ENCODE results near the gene OR52D1.

Gene OR52D1

GRCh38 chr11:5488385-5488784 is at the start of gene OR52D1:
Gene OR52D1 (plus strand): TSS chr11:5488685. CDS start chr11:5488707, 22 bp downstream.
- TF ChIP-seq NFRKB (IDR thresholded peaks at IDR 0.05) (no peak), CTBP1 (IDR thresholded peaks at IDR 0.05; ENCODE audit: borderline replicate concordance) (no peak), FOXA1 (IDR thresholded peaks at IDR 0.05) (no peak), TARDBP (IDR thresholded peaks at IDR 0.05) (no peak), SP1 (IDR thresholded peaks at IDR 0.05) (no peak), LEF1 (IDR thresholded peaks at IDR 0.05; ENCODE audit: borderline replicate concordance) (no peak), ELF4 (IDR thresholded peaks at IDR 0.05) (no peak), FOXM1 (IDR thresholded peaks at IDR 0.05; ENCODE audit: borderline replicate concordance) (no peak)
- no peak for DNase-seq (ENCODE audit: extremely low spot score)
- ChIA-PET CTCF (no interaction called here), POLR2A (no interaction called here)

DNA sequence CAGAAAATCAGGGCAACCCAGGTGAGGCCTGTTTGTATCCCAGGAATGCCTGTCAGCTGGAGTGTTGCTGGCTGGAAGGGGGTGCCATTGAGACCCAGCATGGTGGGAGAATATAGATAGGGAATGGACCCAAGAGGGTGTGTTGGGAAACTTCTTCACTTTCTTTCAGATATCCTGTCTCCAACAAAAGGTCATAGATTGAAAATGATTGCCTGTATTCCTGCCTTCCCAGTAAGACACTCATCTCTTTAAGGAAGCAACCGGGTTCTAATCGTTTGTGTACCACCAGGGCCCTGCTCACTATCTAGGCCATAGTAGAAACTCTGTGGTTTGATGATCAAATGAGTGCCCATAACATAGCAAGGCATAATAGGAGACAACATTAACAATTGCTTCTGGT is 47.1 kb upstream of the OR52D1 start, which contains the start of gene OR51I1:
Gene OR51I1, minus strand, starts transcription at position 101 of the 400 bp plus-strand sequence. Its CDS starts 0 bp downstream, at position 101.
- no peak for DNase-seq (ENCODE audit: extremely low spot score)
- TF ChIP-seq FOXA1 (IDR thresholded peaks at IDR 0.05), result no peak
- no peak for TF ChIP-seq SUZ12 (IDR thresholded peaks at IDR 0.05)
- no peak for TF ChIP-seq SP1 (IDR thresholded peaks at IDR 0.05)
- TF ChIP-seq L3MBTL2 (conservative IDR thresholded peaks at IDR 0.05), result no peak
- TF ChIP-seq FOXK2 (IDR thresholded peaks at IDR 0.05), result no peak
- no peak for TF ChIP-seq PKNOX1 (IDR thresholded peaks at IDR 0.05)
- no peak for TF ChIP-seq HDGF (IDR thresholded peaks at IDR 0.05; ENCODE audit: borderline replicate concordance)
- TF ChIP-seq LEF1 (IDR thresholded peaks at IDR 0.05; ENCODE audit: borderline replicate concordance), result no peak
- TF ChIP-seq FOXM1 (IDR thresholded peaks at IDR 0.05; ENCODE audit: borderline replicate concordance), result no peak
- no peak for TF ChIP-seq ZNF384 (IDR thresholded peaks at IDR 0.05)
- TF ChIP-seq ELF4 (IDR thresholded peaks at IDR 0.05), result no peak
- no peak for TF ChIP-seq BHLHE40 (IDR thresholded peaks at IDR 0.05; ENCODE audit: borderline replicate concordance)
- TF ChIP-seq NFRKB (IDR thresholded peaks at IDR 0.05), result no peak
- TF ChIP-seq TARDBP (IDR thresholded peaks at IDR 0.05), result no peak
- no peak for TF ChIP-seq CTBP1 (IDR thresholded peaks at IDR 0.05; ENCODE audit: borderline replicate concordance)
- TF ChIP-seq ARNT (IDR thresholded peaks at IDR 0.05), result no peak
- POLR2A ChIA-PET, result no interaction called here
- CTCF ChIA-PET, result no interaction called here

DNA sequence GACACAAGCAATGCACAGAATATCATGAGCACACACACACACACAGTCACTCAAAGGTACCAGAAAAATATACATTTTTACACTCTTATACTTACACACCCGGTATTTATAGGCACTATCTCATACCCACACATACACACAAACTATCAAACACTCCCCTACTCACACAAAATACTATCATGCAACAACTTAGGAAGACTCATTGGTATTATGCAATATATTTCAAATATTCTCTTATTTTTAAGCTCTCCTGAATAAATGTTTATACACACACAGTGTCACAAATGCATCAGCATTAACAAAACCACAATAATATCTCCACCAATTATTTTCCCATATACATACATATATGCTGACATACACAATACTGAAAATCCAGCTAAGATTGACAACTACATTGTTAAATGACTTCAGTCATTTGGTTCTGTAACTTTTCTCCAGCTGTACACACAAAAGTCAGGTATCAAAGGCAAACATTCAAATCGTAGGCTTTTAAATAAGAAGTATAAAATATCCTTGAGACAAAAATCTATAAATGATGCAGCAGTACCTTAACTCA is 44.6 kb upstream of the OR52D1 start:
- POLR2A ChIA-PET, result no interaction called here
- CTCF ChIA-PET, result no interaction called here
- no peak for TF ChIP-seq FOXK2 (IDR thresholded peaks at IDR 0.05)
- no peak for TF ChIP-seq TARDBP (IDR thresholded peaks at IDR 0.05)
- no peak for TF ChIP-seq LEF1 (IDR thresholded peaks at IDR 0.05; ENCODE audit: borderline replicate concordance)
- no peak for TF ChIP-seq HDGF (IDR thresholded peaks at IDR 0.05; ENCODE audit: borderline replicate concordance)
- TF ChIP-seq FOXA1 (IDR thresholded peaks at IDR 0.05), result no peak
- no peak for TF ChIP-seq FOXM1 (IDR thresholded peaks at IDR 0.05; ENCODE audit: borderline replicate concordance)
- no peak for TF ChIP-seq ZNF384 (IDR thresholded peaks at IDR 0.05)
- no peak for TF ChIP-seq ELF4 (IDR thresholded peaks at IDR 0.05)
- TF ChIP-seq CTBP1 (IDR thresholded peaks at IDR 0.05; ENCODE audit: borderline replicate concordance), result no peak
- no peak for TF ChIP-seq SUZ12 (IDR thresholded peaks at IDR 0.05)
- TF ChIP-seq BHLHE40 (IDR thresholded peaks at IDR 0.05; ENCODE audit: borderline replicate concordance), result no peak
- no peak for TF ChIP-seq ARNT (IDR thresholded peaks at IDR 0.05)
- no peak for TF ChIP-seq L3MBTL2 (conservative IDR thresholded peaks at IDR 0.05)
- TF ChIP-seq SP1 (IDR thresholded peaks at IDR 0.05), result no peak
- TF ChIP-seq NFRKB (IDR thresholded peaks at IDR 0.05), result no peak
- no peak for TF ChIP-seq PKNOX1 (IDR thresholded peaks at IDR 0.05)
- no peak for DNase-seq (ENCODE audit: extremely low spot score)

- ChIA-PET CTCF (no interaction called here), POLR2A (no interaction called here)
- TF ChIP-seq SP1 (IDR thresholded peaks at IDR 0.05), result no peak
- TF ChIP-seq FOXK2 (IDR thresholded peaks at IDR 0.05), result no peak
- TF ChIP-seq L3MBTL2 (conservative IDR thresholded peaks at IDR 0.05), result no peak
- TF ChIP-seq FOXA1 (IDR thresholded peaks at IDR 0.05), result no peak
- no peak for TF ChIP-seq PKNOX1 (IDR thresholded peaks at IDR 0.05)
- no peak for TF ChIP-seq LEF1 (IDR thresholded peaks at IDR 0.05; ENCODE audit: borderline replicate concordance)
- TF ChIP-seq ELF4 (IDR thresholded peaks at IDR 0.05), result no peak
- TF ChIP-seq ARNT (IDR thresholded peaks at IDR 0.05), result no peak
- no peak for DNase-seq (ENCODE audit: extremely low spot score)
These were observed 39.5 kb upstream of the OR52D1 start, which contains the start of gene OR51I2 for GRCh38 chr11:5449023-5449422. Gene OR51I2 (plus strand): TSS chr11:5449323. CDS start chr11:5453489, 4,166 bp downstream.

DNA sequence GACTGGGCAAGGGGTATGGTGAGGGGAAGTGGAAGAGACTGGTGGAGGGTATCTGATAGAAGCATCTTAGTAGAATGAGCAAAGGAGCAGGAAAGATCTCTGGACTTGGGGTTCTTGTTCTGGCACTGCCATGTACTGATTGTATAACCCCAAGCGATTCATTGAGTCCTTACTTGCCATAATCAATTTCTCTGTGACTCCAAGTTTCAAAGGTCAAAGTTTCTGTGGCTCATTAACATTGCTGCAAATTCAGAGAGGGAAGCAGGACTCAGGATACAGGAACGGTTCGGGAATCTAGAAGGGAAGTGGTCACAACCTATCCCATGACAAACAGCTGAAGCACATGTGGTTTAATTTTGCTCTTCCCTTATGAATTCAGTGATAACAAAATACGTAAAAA is 39.1 kb upstream of the OR52D1 start:
- DNase-seq (ENCODE audit: extremely low spot score), result no peak

More for the DNA sequence above, 39.1 kb upstream of the OR52D1 start:
- CTCF ChIA-PET, result no interaction called here
- POLR2A ChIA-PET, result no interaction called here
- TF ChIP-seq SUZ12 (IDR thresholded peaks at IDR 0.05) (no peak), L3MBTL2 (conservative IDR thresholded peaks at IDR 0.05) (no peak), PKNOX1 (IDR thresholded peaks at IDR 0.05) (no peak), FOXK2 (IDR thresholded peaks at IDR 0.05) (no peak), FOXM1 (IDR thresholded peaks at IDR 0.05; ENCODE audit: borderline replicate concordance) (no peak), TARDBP (IDR thresholded peaks at IDR 0.05) (no peak), FOXA1 (IDR thresholded peaks at IDR 0.05) (no peak)

Data from HEK293T (cell line).